Measurements from ENCODE around the gene ZG16B.

The ZG16B gene

GRCh38 chr16:2787961-2788360 is 42.1 kb upstream of the ZG16B start:
- TF ChIP-seq, protein P1, sequence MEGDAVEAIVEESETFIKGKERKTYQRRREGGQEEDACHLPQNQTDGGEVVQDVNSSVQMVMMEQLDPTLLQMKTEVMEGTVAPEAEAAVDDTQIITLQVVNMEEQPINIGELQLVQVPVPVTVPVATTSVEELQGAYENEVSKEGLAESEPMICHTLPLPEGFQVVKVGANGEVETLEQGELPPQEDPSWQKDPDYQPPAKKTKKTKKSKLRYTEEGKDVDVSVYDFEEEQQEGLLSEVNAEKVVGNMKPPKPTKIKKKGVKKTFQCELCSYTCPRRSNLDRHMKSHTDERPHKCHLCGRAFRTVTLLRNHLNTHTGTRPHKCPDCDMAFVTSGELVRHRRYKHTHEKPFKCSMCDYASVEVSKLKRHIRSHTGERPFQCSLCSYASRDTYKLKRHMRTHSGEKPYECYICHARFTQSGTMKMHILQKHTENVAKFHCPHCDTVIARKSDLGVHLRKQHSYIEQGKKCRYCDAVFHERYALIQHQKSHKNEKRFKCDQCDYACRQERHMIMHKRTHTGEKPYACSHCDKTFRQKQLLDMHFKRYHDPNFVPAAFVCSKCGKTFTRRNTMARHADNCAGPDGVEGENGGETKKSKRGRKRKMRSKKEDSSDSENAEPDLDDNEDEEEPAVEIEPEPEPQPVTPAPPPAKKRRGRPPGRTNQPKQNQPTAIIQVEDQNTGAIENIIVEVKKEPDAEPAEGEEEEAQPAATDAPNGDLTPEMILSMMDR (IDR thresholded peaks at IDR 0.05; ENCODE audit: poor library complexity, severe bottlenecking), result no peak
- Histone ChIP-seq H3K9me3 (ENCODE audit: severe bottlenecking) (no peaks in the 10 kb centered on the region), H3K4me3 (ENCODE audit: severe bottlenecking) (no peak overlapping the region), H3K27ac (ENCODE audit: poor library complexity, severe bottlenecking) (no peak overlapping the region), H3K36me3 (ENCODE audit: low read depth) (no peaks in the 10 kb centered on the region), H3K27me3 (ENCODE audit: insufficient read depth, poor library complexity, severe bottlenecking) (peaks cover 4% of the 10 kb centered on the region), H3K4me1 (ENCODE audit: insufficient read depth, poor library complexity, severe bottlenecking) (no peaks in the 10 kb centered on the region)
- peak; percentile 43 for DNase-seq (ENCODE audit: low spot score)
- ATAC-seq (ENCODE audit: low read depth), result no peak

GRCh38 chr16:2790631-2791030 is 39.5 kb upstream of the ZG16B start:
- ATAC-seq (ENCODE audit: low read depth), result no peak
- TF ChIP-seq, protein P1 (IDR thresholded peaks at IDR 0.05; ENCODE audit: poor library complexity, severe bottlenecking), result no peak
- no peaks in the 10 kb centered on the region for H3K9me3 ChIP-seq (ENCODE audit: severe bottlenecking)

GRCh38 chr16:2791174-2791573 is 38.9 kb upstream of the ZG16B start:
- H3K27me3 ChIP-seq (ENCODE audit: insufficient read depth, poor library complexity, severe bottlenecking), result no peaks in the 10 kb centered on the region
- TF ChIP-seq, protein P1 (IDR thresholded peaks at IDR 0.05; ENCODE audit: poor library complexity, severe bottlenecking), result no peak
- no peaks in the 10 kb centered on the region for H3K9me3 ChIP-seq (ENCODE audit: severe bottlenecking)
- H3K27ac ChIP-seq (ENCODE audit: poor library complexity, severe bottlenecking), result no peak overlapping the region
- DNase-seq (ENCODE audit: low spot score) (peak; percentile 27), ATAC-seq (ENCODE audit: low read depth) (no peak)
- H3K36me3 ChIP-seq (ENCODE audit: low read depth), result no peaks in the 10 kb centered on the region
- peaks cover 22% of the 10 kb centered on the region for H3K4me1 ChIP-seq (ENCODE audit: insufficient read depth, poor library complexity, severe bottlenecking)
- no peak overlapping the region for H3K4me3 ChIP-seq (ENCODE audit: severe bottlenecking)

More at GRCh38 chr16:2790631-2791030, 39.5 kb upstream of the ZG16B start:
- Histone ChIP-seq H3K27me3 (ENCODE audit: insufficient read depth, poor library complexity, severe bottlenecking) (peaks cover 3% of the 10 kb centered on the region), H3K4me1 (ENCODE audit: insufficient read depth, poor library complexity, severe bottlenecking) (peaks cover 17% of the 10 kb centered on the region), H3K4me3 (ENCODE audit: severe bottlenecking) (no peak overlapping the region), H3K27ac (ENCODE audit: poor library complexity, severe bottlenecking) (no peak overlapping the region), H3K36me3 (ENCODE audit: low read depth) (no peaks in the 10 kb centered on the region)
- peak; percentile 39 for DNase-seq (ENCODE audit: low spot score)

DNA sequence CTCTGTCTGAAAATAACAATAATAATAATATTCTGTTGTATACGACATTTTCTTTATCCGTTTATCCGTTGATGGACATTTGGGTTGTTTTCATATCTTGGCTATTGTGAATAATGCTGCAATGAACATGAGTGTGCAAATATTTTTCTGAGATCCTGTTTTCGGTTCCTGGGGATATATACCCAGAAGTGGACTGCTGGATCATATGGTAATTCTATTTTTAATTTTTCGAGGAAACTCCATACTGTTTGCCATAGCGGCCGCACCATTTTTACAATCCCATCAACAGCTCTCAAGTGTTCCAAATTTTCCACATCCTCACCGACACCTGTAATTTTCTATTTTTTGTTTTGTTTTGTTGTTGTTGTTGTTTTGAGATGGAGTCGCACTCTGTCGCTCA is 37.2 kb upstream of the ZG16B start:
- H3K4me3 ChIP-seq (ENCODE audit: severe bottlenecking), result no peak overlapping the region
- no peaks in the 10 kb centered on the region for H3K9me3 ChIP-seq (ENCODE audit: severe bottlenecking)
- no peak for DNase-seq (ENCODE audit: low spot score)
- TF ChIP-seq, protein P1 (IDR thresholded peaks at IDR 0.05; ENCODE audit: poor library complexity, severe bottlenecking), result no peak
- H3K36me3 ChIP-seq (ENCODE audit: low read depth), result no peaks in the 10 kb centered on the region
- ATAC-seq (ENCODE audit: low read depth), result no peak
- H3K4me1 ChIP-seq (ENCODE audit: insufficient read depth, poor library complexity, severe bottlenecking), result peaks cover 23% of the 10 kb centered on the region
- H3K27ac ChIP-seq (ENCODE audit: poor library complexity, severe bottlenecking), result no peak overlapping the region
- no peaks in the 10 kb centered on the region for H3K27me3 ChIP-seq (ENCODE audit: insufficient read depth, poor library complexity, severe bottlenecking)

GRCh38 chr16:2795395-2796143 is 34.5 kb upstream of the ZG16B start:
- TF ChIP-seq, protein P1 (IDR thresholded peaks at IDR 0.05; ENCODE audit: poor library complexity, severe bottlenecking), result no peak
- Histone ChIP-seq H3K4me1 (ENCODE audit: insufficient read depth, poor library complexity, severe bottlenecking) (peaks cover 23% of the 10 kb centered on the region), H3K9me3 (ENCODE audit: severe bottlenecking) (no peaks in the 10 kb centered on the region), H3K36me3 (ENCODE audit: low read depth) (no peaks in the 10 kb centered on the region), H3K4me3 (ENCODE audit: severe bottlenecking) (no peak overlapping the region), H3K27ac (ENCODE audit: poor library complexity, severe bottlenecking) (peak overlapping the region; percentile 22), H3K27me3 (ENCODE audit: insufficient read depth, poor library complexity, severe bottlenecking) (no peaks in the 10 kb centered on the region)
- peak; percentile 28 for DNase-seq (ENCODE audit: low spot score)
- ATAC-seq (ENCODE audit: low read depth), result peak; percentile 59

Data from RWPE2 (cell line).